ENCODE data around the gene KLHL22.

KLHL22 gene

GRCh38 chr22:20459152-20459542 is 36.4 kb downstream of the KLHL22 start:
- POLR2A ChIA-PET (ENCODE audit: low non-redundant PET), result no interaction called here
- CTCF ChIA-PET, result no interaction called here
- TF ChIP-seq CTCF (conservative IDR thresholded peaks at IDR 0.05; ENCODE audit: low read depth), result no peak

GRCh38 chr22:20458530-20459151 is 37.0 kb downstream of the KLHL22 start:
- no peak for DNase-seq (ENCODE audit: low spot score)

More at GRCh38 chr22:20459152-20459542, 36.4 kb downstream of the KLHL22 start:
- no peak overlapping the region for H3K27ac ChIP-seq
- DNase-seq (ENCODE audit: low spot score), result no peak

GRCh38 chr22:20457506-20458240 is 37.9 kb downstream of the KLHL22 start:
- POLR2A ChIA-PET (ENCODE audit: low non-redundant PET), result no interaction called here
- DNase-seq (ENCODE audit: low spot score), result no peak
- TF ChIP-seq CTCF (conservative IDR thresholded peaks at IDR 0.05; ENCODE audit: low read depth), result no peak
- CTCF ChIA-PET, result no interaction called here
- no peak overlapping the region for H3K27ac ChIP-seq

More at GRCh38 chr22:20458530-20459151, 37.0 kb downstream of the KLHL22 start:
- no peak for TF ChIP-seq CTCF (conservative IDR thresholded peaks at IDR 0.05; ENCODE audit: low read depth)
- ChIA-PET POLR2A (ENCODE audit: low non-redundant PET) (no interaction called here), CTCF (no interaction called here)
- H3K27ac ChIP-seq, result no peak overlapping the region

- ChIA-PET POLR2A (ENCODE audit: low non-redundant PET) (no interaction called here), CTCF (interaction anchor here (0.6 to 0.7 kb wide), 6 partner anchors 16 to 163 kb away, joined by 3 to 5 read pairs (median 4); no protein-coding TSS in a partner anchor)
- no peak for TF ChIP-seq CTCF (conservative IDR thresholded peaks at IDR 0.05; ENCODE audit: low read depth)
- DNase-seq (ENCODE audit: low spot score), result no peak
- 0 out of 2 replicates have a peak overlapping the region, but pooled peaks have one; percentile 10 for H3K27ac ChIP-seq
Observed at GRCh38 chr22:20456722-20457076, 38.9 kb downstream of the KLHL22 start.

GRCh38 chr22:20456064-20456721 is 39.4 kb downstream of the KLHL22 start:
- TF ChIP-seq CTCF (conservative IDR thresholded peaks at IDR 0.05; ENCODE audit: low read depth), result peak; percentile 92
- H3K27ac ChIP-seq, result 0 out of 2 replicates have a peak overlapping the region, but pooled peaks have one; percentile 10
- POLR2A ChIA-PET (ENCODE audit: low non-redundant PET), result no interaction called here
- DNase-seq (ENCODE audit: low spot score), result peak; percentile 56
- CTCF ChIA-PET, result interaction anchor here (0.6 to 0.7 kb wide), 4 partner anchors 40 to 164 kb away, joined by 4 to 5 read pairs (median 4); no protein-coding TSS in a partner anchor

GRCh38 chr22:20455709-20456063 is 39.9 kb downstream of the KLHL22 start:
- DNase-seq (ENCODE audit: low spot score), result no peak
- POLR2A ChIA-PET (ENCODE audit: low non-redundant PET), result no interaction called here
- no peak for TF ChIP-seq CTCF (conservative IDR thresholded peaks at IDR 0.05; ENCODE audit: low read depth)
- CTCF ChIA-PET, result no interaction called here
- no peak overlapping the region for H3K27ac ChIP-seq

Data from RWPE1 (cell line).